SW 1271 (cell line): ENCODE data around the gene KCNH2.

Experiments used
- DNase-seq, 2 experiments: peaks; one replicate each; lab custom pipeline; 2025; lab: John Stamatoyannopoulos, UW

Gene KCNH2

DNA sequence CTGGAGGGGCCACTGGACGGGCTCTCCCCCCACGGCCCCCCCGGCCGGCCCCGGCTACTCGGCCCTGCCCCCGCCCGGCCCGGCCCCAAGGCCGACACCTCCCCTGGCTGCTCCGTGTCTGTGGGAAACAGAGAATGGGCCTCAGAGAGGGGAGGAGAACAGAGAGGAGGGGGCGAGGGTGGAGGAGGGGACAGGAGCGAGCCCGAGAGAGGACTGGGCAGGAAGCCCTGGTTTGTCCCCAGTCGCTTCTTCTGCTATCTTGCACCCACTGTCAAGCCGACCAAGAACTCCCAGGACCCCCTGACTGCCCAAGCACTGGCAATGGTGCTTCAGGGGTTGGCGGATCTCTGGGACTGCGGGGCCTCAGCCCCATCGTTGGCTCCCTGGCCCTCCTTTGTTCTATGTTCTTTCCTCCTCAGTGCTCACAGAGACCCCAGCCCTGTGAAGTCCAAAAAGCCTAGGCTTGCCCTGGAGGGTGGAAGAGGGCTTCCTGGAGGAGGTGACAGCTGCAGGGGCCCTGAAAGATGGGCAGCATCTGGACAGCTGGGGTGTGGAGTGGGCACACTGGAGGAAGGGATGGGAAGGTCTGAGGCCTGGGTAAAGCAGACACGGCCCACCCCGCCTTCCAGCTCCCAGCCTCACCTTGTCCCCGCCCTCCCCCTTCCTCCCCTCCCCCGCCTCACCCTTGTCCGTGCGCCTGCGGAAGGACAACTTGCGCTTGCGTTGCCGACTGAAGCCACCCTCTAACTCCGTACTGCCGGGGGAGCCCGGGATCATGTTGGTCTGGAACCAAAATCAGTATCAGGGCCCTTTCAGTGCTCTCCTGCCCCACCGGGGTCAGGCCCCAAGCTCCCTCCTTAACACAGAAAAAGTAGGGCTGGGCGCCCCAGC is 30.1 kb downstream of the KCNH2 start:
- DNase-seq: no peak

DNA sequence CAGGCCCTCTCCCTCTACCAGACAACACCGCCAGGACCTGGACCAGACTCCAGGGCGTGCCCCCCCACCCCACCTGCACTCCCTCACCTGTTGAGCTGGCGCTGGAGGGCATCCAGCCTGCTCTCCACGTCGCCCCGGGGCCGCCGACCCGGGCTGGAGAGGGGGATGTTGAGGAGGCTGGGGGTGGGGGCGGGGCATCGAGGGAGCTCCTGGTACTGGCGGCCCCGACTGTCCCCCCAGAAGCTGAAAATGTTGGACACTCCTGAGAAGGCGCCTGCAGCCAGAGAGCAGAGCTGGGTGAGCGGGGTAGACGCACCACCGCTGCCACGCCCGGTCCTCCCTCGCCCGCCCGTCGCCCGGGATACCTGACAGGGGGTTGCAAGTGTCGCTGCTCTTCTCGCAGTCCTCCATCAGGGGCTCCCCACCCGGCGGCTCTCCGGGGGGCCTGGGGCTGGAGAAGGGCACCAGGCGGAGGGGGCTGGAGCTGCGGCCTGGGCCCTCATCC is 30.8 kb downstream of the KCNH2 start:
- no peak for DNase-seq

DNA sequence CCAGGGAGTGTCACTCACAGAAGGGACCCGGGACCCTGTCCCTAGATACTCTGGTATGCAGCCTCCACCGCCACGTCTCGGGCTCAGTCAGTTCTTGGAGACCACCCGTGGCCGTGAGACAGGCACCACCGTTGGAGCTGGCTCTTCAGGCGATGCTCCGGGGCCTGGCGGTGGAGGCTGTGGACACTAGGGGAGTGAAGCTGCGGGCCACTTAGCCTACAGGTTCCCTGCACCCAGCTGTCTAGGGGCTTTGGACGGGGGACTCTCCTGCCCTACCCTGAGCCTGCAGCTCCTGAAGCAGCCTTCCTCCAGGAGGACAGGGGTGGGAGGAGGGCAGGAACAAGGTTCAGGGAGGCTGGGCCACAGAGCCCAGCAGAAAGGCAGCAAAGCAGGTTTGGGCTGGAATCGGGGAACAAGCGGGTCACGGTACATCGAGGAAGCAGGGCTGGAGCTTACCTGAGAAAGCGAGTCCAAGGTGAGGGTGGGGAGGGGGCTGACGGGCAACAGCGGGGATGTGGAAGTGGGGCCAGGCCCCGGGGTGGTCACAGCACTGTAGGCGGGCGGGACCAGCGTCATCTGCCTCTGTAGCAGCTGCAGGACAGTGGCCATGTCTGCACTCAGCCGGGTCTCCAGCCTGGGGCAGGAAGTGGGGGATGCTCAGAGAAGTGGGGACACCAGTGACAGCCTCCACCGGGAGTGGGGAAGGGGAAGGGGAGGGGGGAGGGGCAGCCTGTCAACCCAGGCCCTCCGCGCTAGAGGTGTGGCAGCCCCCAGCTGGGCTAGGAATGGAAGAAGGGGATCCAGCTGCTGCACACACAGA is 31.5 kb downstream of the KCNH2 start:
- DNase-seq: no peak

DNA sequence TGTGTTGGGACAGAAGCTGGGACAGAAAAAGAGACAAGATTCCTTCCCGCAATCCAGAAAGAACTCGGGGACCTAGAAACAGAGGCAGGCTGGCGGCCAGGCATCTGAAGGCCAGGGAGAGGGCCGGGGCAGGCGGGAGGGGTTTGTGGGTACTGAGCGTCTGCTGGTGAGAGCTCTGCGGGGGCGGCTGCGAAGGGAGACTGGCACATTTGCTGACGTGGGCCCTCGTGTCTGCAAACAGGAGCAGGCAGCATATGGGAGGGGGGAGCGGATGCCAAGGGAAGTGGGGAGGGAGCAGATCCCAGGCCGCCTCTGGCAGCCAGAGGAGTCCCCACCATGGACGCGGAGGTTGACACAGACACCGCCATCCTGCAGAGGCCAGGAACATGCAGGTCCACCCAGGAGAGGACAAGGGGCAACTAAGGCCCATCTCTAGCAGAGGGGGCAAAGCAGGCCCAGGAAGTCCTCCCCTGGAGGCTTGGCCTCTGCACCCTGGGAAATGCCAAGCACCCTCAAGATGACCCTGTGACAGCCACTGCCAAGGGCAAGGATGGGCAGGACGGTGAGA is 32.2 kb downstream of the KCNH2 start:
- no peak for DNase-seq

DNA sequence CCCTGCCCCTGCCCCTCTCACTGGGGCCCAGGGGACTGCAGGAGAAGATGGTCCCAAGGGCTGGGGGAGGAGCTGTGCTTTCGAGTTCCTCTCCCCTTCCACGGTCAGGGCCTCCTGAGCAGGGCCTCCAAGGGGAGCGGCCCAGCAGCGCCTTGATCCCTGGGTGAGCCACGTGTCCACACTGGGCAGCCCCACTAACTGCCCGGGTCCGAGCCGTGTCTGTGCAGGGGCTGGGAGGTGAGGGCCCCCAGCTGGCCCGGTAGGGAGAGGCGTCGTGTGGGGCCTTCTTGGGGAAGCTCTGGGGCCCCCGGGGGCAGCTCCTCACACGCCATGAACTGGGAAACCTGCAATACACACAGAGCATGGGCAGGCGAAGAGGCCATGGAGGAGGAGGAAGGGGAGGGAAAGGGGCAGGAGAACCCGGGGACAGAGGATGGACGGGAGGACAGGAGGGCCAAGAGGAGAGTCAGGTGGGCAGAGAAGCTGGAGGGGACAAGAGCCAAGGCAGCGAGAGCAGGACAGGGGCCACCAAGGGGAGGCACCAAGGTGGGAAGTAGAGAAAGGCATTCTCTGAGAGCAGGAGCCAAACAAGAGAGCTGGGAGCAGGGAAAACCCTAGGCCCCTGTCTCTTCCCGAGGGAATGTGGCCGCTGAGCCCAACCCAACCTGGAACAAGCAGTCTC is 32.8 kb downstream of the KCNH2 start:
- DNase-seq: no peak

DNA sequence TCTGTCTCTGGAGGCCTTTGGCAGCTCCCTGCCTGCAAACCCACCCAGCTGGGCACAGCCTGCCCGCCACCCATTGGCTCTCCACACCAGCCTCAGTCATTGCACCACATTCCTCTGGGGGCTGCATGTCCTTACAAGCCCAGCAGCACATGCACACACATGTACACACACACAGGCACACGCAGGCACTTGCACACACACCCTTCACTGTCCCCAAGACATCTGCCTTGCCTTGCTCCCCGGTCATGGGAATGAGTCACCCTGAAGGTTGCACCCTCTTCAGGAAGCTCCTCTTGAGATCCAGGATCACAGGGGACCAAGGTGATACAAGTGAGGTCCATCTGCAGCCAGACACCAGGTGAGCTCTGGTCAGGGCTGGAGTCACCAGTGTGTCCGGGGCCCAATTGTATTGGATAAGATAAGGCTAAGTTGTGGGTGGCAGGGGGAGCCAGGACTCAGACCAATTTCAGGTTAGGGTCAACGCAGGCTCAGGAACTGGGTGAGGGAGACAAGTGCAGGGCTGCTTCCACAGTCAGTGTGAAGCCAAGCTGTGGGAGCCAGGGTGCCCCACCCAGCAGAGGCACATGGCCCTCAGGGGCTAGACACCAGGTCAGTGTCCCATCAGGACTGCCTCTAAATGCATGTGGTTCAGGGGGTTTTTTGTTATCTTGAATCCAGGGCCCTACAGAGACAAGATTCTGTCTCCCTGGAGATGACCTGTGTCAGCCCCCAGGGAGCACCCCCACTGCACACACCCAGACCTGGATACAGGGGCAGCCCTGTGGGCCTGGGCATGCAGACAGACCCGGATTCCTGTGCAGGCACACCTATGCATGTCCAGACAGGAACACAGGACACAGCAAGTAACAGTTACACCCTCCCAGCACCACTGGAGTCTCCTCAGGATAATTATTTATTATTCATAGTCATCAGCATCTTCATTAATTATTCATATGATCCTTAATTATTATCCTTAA is 33.8 kb downstream of the KCNH2 start:
- DNase-seq: no peak

DNA sequence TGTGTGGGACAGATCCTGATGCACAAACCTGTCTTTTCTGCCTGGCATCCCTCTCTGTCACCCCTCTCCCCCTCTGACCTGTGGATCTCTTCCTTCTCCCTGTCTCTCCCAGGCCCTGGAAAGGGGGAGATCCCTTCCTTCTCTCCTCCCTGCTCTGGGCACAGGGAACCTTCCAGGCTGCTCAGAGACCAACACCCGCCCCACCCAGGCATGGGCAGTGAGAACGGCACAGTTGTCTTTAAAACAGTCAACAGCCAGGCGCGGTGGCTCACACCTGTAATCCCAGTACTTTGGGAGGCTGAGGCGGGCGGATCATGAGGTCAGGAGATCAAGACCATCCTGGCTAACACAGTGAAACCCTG is 34.7 kb downstream of the KCNH2 start:
- DNase-seq: no peak

DNA sequence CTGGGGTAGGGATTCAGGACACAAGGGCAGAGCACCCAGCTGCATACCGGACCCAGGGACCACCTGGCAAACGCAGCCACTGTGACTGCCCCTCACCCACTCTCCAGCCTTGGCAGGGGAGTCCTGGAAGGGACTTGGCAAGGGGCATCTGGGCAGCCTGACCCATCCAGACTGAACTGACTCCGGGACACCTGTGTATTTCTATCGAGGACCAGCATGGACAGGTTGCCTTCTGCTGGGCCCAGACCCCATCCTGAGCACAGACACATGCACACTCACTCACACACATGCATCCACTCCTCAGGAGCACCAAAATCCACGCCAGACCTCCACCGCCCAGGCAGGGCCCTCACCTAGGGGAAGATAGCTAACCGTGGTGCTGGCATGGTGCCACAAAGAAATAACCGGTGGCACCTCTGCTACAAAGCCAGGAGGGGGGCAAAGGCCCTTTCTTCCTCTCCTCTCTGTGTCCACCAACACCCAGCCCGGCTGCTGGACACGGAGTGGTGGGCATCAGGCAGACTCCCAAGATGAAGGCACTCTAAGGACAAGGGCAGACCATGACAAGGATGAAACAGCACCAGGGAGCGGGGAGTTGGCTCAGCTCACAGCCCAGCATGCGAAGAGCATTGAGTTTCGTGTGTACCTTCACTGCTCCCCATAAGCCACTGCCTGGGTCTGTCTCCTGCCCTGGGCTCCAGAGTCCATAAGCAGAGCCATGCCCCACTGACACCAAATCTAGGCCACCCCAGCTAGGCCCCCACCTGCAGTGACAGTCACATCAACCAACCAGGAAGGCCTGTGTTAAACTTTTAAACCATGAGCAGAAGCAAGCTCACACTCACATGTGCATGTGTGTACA is 35.3 kb downstream of the KCNH2 start:
- no peak for DNase-seq

DNA sequence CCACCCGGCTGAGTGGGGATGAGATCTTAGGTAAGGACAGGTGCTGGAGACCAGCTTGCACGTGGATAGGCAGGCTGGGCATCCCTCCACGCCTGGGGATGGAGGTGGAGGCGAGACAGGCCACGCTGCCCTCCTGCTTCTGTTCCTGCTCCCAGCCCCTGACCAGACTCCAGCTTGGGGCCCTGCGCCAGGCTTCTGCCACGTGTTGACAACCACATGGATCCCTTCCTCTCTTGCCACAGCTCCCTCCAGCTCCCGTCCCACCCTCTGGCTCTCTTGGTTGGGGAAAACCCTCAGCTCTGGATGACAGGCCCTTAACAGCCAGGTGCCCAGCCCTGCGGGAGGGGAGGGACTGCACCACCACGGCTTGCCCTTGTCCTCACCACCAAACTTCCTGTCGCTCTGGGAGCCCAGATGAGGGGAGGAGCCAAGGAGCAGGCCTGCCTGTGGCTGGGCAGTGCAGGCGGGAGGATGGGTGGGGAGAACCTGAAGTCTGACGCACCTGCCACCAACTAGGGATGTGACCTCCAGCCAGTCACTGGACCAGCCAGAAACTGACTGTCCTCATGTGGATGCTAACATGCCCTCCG is 36.0 kb downstream of the KCNH2 start:
- DNase-seq: no peak

DNA sequence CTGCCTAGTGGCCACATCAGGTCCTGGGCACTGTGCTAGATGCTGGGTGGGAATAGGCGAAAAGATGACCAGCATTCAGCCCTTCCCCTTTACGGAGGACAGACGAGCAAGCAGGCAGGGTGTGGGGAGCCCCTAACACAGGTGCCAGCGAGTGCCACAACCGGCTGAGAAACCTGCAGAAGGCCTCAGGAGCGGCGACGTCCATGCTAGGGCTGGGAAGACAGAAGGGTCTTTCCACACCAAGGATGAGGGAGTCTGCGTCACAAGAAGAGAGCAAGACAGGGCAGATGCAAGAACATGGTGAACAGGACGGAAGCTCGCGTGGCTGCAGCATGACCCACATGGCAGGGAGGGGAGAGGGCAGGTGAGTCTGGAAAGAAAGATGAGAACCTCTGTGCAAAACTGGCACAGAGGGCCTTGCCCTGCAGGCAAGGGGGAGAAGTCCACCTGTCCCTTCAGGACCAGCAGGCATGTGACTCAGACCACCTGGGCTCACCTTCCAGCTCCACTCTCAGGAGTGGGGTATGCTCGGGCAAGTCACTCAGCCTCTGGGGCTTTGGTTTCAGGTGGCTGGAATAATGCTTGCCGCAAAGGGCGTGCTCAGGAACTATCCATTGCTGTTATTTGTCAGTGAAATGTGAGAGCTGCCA is 36.6 kb downstream of the KCNH2 start:
- no peak for DNase-seq

DNA sequence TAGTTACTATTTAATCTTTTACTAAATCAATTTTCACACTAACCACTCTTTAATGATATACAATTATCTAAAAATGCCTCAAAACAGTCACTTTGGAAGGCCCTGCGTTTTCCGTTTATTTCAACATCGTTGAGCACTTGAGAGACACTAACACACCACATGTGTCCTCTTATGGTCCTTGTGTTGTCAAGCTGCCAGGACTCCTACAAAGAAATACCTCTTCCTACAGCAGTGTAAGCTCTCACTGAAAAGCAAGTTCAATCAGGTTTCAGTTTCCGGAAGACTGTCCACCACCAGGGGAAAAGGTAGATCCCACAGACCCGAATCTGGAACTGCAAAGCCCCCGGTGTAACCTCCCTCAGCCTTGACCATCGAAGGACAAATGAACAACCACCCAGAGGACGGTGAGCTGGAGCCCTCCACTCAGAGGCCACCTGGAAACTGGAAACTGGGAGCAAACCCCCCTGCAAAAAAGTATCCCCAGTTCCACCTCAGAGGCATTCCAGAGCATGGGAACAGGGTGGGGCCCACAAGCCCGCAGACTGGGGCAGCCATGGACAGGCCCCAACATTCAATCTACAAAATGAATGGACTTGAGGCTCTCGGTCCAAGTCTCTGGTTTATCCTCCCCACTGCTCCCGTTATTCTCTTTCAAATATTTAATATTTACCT is 37.6 kb downstream of the KCNH2 start:
- no peak for DNase-seq

DNA sequence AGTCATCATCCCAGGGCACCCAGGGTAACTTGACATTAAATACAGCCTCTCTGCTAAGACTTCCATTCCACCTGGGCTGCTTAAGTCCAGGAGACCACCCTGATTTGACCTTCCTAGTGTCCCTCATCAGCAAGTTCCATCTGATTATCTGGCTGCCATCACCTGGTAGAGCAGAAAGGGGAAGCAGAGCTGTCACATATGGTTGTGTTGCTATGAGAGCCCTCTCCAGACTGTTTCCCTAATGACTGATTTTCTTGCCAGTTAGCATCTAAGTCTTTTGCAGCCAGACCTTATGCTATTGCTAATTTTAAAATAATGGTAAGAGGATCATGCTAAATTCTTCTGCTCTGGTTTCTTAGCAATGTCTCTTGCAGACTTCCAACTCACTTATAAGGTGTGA is 38.7 kb downstream of the KCNH2 start:
- no peak for DNase-seq

DNA sequence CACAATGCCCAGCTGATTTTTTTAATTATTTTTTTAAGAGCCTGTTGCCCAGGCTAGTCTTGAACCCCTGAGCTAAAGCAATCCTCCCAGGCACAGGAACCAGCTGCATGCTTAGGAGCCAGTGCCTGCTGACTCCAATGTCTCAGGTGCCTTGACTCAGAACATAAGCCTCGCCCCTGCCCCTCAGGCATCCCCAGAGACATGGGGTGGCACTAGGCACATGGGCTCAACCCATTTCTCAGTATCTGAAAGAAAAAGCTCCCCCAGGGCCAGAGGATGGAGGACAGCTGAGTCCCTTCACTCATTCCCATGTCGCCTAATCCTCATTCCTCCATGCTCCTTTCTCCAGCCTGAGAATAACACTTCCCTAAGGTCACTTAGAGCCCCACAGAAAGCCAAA is 39.1 kb downstream of the KCNH2 start:
- DNase-seq: no peak

DNA sequence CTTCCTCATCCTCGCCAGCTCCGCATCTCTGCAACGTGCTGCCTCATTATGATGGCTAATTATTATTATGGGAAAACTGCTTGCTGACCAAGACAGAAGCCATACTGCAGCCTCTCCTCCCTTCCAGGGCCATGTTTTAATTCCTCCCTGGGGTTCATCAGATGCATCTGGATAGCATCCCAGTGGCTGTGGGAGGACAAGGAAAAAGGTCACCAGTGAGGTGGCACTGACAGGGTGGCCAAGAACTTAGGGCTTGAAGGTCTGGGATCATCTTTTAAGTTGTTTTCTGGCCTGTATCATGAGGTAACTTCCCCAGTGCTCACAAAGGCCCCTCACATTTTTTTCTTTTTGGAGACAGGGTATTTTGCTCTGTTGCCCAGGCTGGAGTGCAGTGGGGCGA is 39.6 kb downstream of the KCNH2 start:
- no peak for DNase-seq

DNA sequence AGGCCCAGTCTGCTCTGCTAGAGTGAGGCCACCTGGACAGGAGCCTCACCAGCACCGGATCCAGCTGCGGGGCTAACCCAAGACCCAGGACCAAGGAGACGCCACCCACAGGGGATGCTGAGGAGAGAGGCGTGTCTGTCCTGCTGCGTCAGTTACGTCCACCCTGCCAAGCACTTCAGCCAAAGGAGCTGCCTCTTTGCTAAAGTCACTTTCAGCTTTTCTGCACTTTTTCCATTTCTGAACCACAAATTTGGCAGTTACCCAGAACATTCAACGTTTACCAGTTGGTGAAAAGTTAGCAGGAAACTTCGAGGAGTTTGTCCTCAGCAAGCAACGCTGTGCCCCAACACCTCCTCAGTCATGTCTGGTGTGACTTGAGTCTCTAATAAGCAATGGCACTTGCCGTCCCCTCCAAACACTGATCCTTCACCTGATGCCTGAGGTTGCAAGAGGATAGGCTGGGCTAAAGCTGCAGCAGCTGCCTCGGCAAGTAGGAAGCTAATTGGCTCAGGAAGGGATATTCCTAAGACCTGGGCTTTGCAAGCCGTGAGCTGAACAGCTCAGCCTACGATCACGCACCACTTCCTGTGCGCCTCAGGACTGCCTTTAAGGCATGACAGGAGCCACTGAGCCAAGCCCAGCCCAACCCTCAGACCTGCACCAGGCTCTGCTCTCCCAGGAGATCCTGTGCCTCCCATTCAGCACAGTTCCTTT is 40.1 kb downstream of the KCNH2 start:
- DNase-seq: no peak

DNA sequence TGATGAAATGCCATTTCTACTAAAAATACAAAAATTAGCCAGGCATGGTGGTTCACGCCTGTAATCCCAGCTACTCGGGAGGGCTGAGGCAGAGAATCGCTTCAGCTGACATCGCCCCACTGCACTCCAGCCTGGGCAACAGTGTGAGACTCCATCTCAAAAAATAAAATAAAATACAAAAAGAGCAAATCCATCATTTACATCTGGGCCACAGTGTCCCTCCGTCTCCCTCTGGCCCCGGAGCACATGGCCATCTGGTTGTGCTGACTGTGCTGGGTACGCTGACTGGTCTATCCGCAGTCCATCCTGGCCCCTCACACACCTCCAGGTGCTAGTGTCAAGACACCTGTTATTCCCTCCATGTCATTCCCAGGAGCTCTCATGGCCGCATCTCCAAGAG is 42.1 kb downstream of the KCNH2 start:
- DNase-seq: no peak

DNA sequence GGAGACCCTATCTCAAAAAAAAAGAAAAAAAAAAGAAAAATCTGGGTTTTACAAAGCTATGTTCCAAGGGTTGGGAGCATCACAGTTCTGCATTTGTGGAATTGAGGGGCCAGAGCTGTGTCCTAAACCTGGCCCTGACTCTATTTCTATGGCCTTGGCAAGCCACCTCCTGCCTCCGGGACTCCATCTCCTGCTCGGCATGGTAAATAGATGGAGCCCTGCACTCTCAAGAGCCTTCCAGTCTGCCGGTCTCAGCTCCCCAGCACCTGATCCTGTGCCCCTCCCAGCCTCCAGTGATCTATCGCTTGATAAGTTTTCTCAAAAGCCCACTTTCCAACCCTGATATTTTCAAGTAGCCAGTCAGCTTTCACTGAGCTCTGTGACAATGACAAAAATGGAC is 43.0 kb downstream of the KCNH2 start:
- DNase-seq: no peak
